Measurements from ENCODE around the gene PLEKHM3.

PLEKHM3 gene

GRCh38 chr2:207938886-207939285 is 86.4 kb downstream of the PLEKHM3 start:
- Histone ChIP-seq H3K4me1 (ENCODE audit: insufficient read depth, low read length) (no peaks in the 10 kb centered on the region), H3K27me3 (ENCODE audit: control insufficient read depth in 1 of 2, insufficient read depth in 2 of 2, low read length in 2 of 2) (no peaks in the 10 kb centered on the region), H3K36me3 (ENCODE audit: insufficient read depth, low read length) (no peaks in the 10 kb centered on the region), H3K9ac (ENCODE audit: low read length) (no peak overlapping the region), H3K9me3 (ENCODE audit: low read length) (no peaks in the 10 kb centered on the region), H3K27ac (ENCODE audit: low read depth, low read length) (no peak overlapping the region), H3K4me3 (ENCODE audit: low read depth in 1 of 2, low read length in 2 of 2) (no peak overlapping the region)

GRCh38 chr2:207938415-207938814 is 86.9 kb downstream of the PLEKHM3 start:
- H3K9me3 ChIP-seq (ENCODE audit: low read length): no peaks in the 10 kb centered on the region
- H3K4me3 ChIP-seq (ENCODE audit: low read depth in 1 of 2, low read length in 2 of 2): no peak overlapping the region
- no peaks in the 10 kb centered on the region for H3K27me3 ChIP-seq (ENCODE audit: control insufficient read depth in 1 of 2, insufficient read depth in 2 of 2, low read length in 2 of 2)
- H3K36me3 ChIP-seq (ENCODE audit: insufficient read depth, low read length): no peaks in the 10 kb centered on the region
- H3K27ac ChIP-seq (ENCODE audit: low read depth, low read length): no peak overlapping the region
- H3K9ac ChIP-seq (ENCODE audit: low read length): no peak overlapping the region
- no peaks in the 10 kb centered on the region for H3K4me1 ChIP-seq (ENCODE audit: insufficient read depth, low read length)

- Histone ChIP-seq H3K27me3 (ENCODE audit: control insufficient read depth in 1 of 2, insufficient read depth in 2 of 2, low read length in 2 of 2) (no peaks in the 10 kb centered on the region), H3K4me1 (ENCODE audit: insufficient read depth, low read length) (no peaks in the 10 kb centered on the region), H3K27ac (ENCODE audit: low read depth, low read length) (no peak overlapping the region)
Observed at GRCh38 chr2:207937823-207938222, 87.5 kb downstream of the PLEKHM3 start.

GRCh38 chr2:207937253-207937652 is 88.1 kb downstream of the PLEKHM3 start:
- Histone ChIP-seq H3K9ac (ENCODE audit: low read length) (no peak overlapping the region), H3K27ac (ENCODE audit: low read depth, low read length) (no peak overlapping the region), H3K36me3 (ENCODE audit: insufficient read depth, low read length) (no peaks in the 10 kb centered on the region), H3K4me3 (ENCODE audit: low read depth in 1 of 2, low read length in 2 of 2) (no peak overlapping the region), H3K4me1 (ENCODE audit: insufficient read depth, low read length) (no peaks in the 10 kb centered on the region), H3K27me3 (ENCODE audit: control insufficient read depth in 1 of 2, insufficient read depth in 2 of 2, low read length in 2 of 2) (no peaks in the 10 kb centered on the region), H3K9me3 (ENCODE audit: low read length) (no peaks in the 10 kb centered on the region)

More at GRCh38 chr2:207937823-207938222, 87.5 kb downstream of the PLEKHM3 start:
- Histone ChIP-seq H3K9me3 (ENCODE audit: low read length) (no peaks in the 10 kb centered on the region), H3K36me3 (ENCODE audit: insufficient read depth, low read length) (no peaks in the 10 kb centered on the region), H3K9ac (ENCODE audit: low read length) (no peak overlapping the region), H3K4me3 (ENCODE audit: low read depth in 1 of 2, low read length in 2 of 2) (no peak overlapping the region)

GRCh38 chr2:207936380-207936779 is 88.9 kb downstream of the PLEKHM3 start:
- no peaks in the 10 kb centered on the region for H3K27me3 ChIP-seq (ENCODE audit: control insufficient read depth in 1 of 2, insufficient read depth in 2 of 2, low read length in 2 of 2)
- H3K9ac ChIP-seq (ENCODE audit: low read length): no peak overlapping the region
- H3K4me1 ChIP-seq (ENCODE audit: insufficient read depth, low read length): no peaks in the 10 kb centered on the region

GRCh38 chr2:207935991-207936370 is 89.3 kb downstream of the PLEKHM3 start:
- Histone ChIP-seq H3K9me3 (ENCODE audit: low read length) (no peaks in the 10 kb centered on the region), H3K4me3 (ENCODE audit: low read depth in 1 of 2, low read length in 2 of 2) (no peak overlapping the region), H3K9ac (ENCODE audit: low read length) (no peak overlapping the region), H3K36me3 (ENCODE audit: insufficient read depth, low read length) (no peaks in the 10 kb centered on the region), H3K27me3 (ENCODE audit: control insufficient read depth in 1 of 2, insufficient read depth in 2 of 2, low read length in 2 of 2) (no peaks in the 10 kb centered on the region), H3K27ac (ENCODE audit: low read depth, low read length) (no peak overlapping the region), H3K4me1 (ENCODE audit: insufficient read depth, low read length) (no peaks in the 10 kb centered on the region)

More at GRCh38 chr2:207936380-207936779, 88.9 kb downstream of the PLEKHM3 start:
- H3K27ac ChIP-seq (ENCODE audit: low read depth, low read length): no peak overlapping the region
- H3K4me3 ChIP-seq (ENCODE audit: low read depth in 1 of 2, low read length in 2 of 2): no peak overlapping the region
- no peaks in the 10 kb centered on the region for H3K9me3 ChIP-seq (ENCODE audit: low read length)
- H3K36me3 ChIP-seq (ENCODE audit: insufficient read depth, low read length): no peaks in the 10 kb centered on the region

- H3K27ac ChIP-seq (ENCODE audit: low read depth, low read length): no peak overlapping the region
- H3K9ac ChIP-seq (ENCODE audit: low read length): no peak overlapping the region
- H3K4me1 ChIP-seq (ENCODE audit: insufficient read depth, low read length): no peaks in the 10 kb centered on the region
Observed at GRCh38 chr2:207935121-207935990, 90.0 kb downstream of the PLEKHM3 start.

GRCh38 chr2:207934720-207935119 is 90.6 kb downstream of the PLEKHM3 start:
- no peaks in the 10 kb centered on the region for H3K27me3 ChIP-seq (ENCODE audit: control insufficient read depth in 1 of 2, insufficient read depth in 2 of 2, low read length in 2 of 2)
- no peaks in the 10 kb centered on the region for H3K4me1 ChIP-seq (ENCODE audit: insufficient read depth, low read length)
- H3K4me3 ChIP-seq (ENCODE audit: low read depth in 1 of 2, low read length in 2 of 2): no peak overlapping the region
- no peaks in the 10 kb centered on the region for H3K36me3 ChIP-seq (ENCODE audit: insufficient read depth, low read length)
- H3K27ac ChIP-seq (ENCODE audit: low read depth, low read length): no peak overlapping the region
- H3K9me3 ChIP-seq (ENCODE audit: low read length): no peaks in the 10 kb centered on the region
- H3K9ac ChIP-seq (ENCODE audit: low read length): no peak overlapping the region

More at GRCh38 chr2:207935121-207935990, 90.0 kb downstream of the PLEKHM3 start:
- Histone ChIP-seq H3K36me3 (ENCODE audit: insufficient read depth, low read length) (no peaks in the 10 kb centered on the region), H3K27me3 (ENCODE audit: control insufficient read depth in 1 of 2, insufficient read depth in 2 of 2, low read length in 2 of 2) (no peaks in the 10 kb centered on the region), H3K4me3 (ENCODE audit: low read depth in 1 of 2, low read length in 2 of 2) (no peak overlapping the region), H3K9me3 (ENCODE audit: low read length) (no peaks in the 10 kb centered on the region)

- Histone ChIP-seq H3K27ac (ENCODE audit: low read depth, low read length) (no peak overlapping the region), H3K9ac (ENCODE audit: low read length) (no peak overlapping the region), H3K27me3 (ENCODE audit: control insufficient read depth in 1 of 2, insufficient read depth in 2 of 2, low read length in 2 of 2) (no peaks in the 10 kb centered on the region), H3K4me1 (ENCODE audit: insufficient read depth, low read length) (peaks cover 8% of the 10 kb centered on the region), H3K9me3 (ENCODE audit: low read length) (no peaks in the 10 kb centered on the region), H3K36me3 (ENCODE audit: insufficient read depth, low read length) (no peaks in the 10 kb centered on the region), H3K4me3 (ENCODE audit: low read depth in 1 of 2, low read length in 2 of 2) (no peak overlapping the region)
Observed at GRCh38 chr2:207933396-207934065, 91.8 kb downstream of the PLEKHM3 start.

- H3K27ac ChIP-seq (ENCODE audit: low read depth, low read length): no peak overlapping the region
- H3K27me3 ChIP-seq (ENCODE audit: control insufficient read depth in 1 of 2, insufficient read depth in 2 of 2, low read length in 2 of 2): no peaks in the 10 kb centered on the region
- H3K9ac ChIP-seq (ENCODE audit: low read length): no peak overlapping the region
- peaks cover 14% of the 10 kb centered on the region for H3K4me1 ChIP-seq (ENCODE audit: insufficient read depth, low read length)
- H3K4me3 ChIP-seq (ENCODE audit: low read depth in 1 of 2, low read length in 2 of 2): no peak overlapping the region
- no peaks in the 10 kb centered on the region for H3K9me3 ChIP-seq (ENCODE audit: low read length)
- H3K36me3 ChIP-seq (ENCODE audit: insufficient read depth, low read length): no peaks in the 10 kb centered on the region
Observed at GRCh38 chr2:207932106-207932505, 93.2 kb downstream of the PLEKHM3 start.

GRCh38 chr2:207930747-207931146 is 94.6 kb downstream of the PLEKHM3 start:
- Histone ChIP-seq H3K4me3 (ENCODE audit: low read depth in 1 of 2, low read length in 2 of 2) (no peak overlapping the region), H3K9ac (ENCODE audit: low read length) (peak overlapping the region; percentile 44), H3K27ac (ENCODE audit: low read depth, low read length) (peak overlapping the region; percentile 53), H3K36me3 (ENCODE audit: insufficient read depth, low read length) (no peaks in the 10 kb centered on the region), H3K4me1 (ENCODE audit: insufficient read depth, low read length) (peaks cover 25% of the 10 kb centered on the region), H3K9me3 (ENCODE audit: low read length) (no peaks in the 10 kb centered on the region), H3K27me3 (ENCODE audit: control insufficient read depth in 1 of 2, insufficient read depth in 2 of 2, low read length in 2 of 2) (no peaks in the 10 kb centered on the region)

Data from muscle layer of colon (tissue), 2 donors.